NCI-H1930 (cell line): ENCODE results near the gene RAB40A.
"Not testable (repeated sequence)": the region's sequence is repeated elsewhere in the genome, so short reads cannot be mapped to it uniquely, and the experiment has no call there.

ENCODE experiments used
- DNase-seq, 2 experiments: peaks; one replicate each; lab custom pipeline; 2025; lab: John Stamatoyannopoulos, UW

Gene RAB40A

GRCh38 chrX:103523605-103524004 is 4.3 kb upstream of the RAB40A start:
- DNase-seq: no peak

- no peak for DNase-seq
Measured at GRCh38 chrX:103520386-103520785, 1.1 kb upstream of the RAB40A start.

DNA sequence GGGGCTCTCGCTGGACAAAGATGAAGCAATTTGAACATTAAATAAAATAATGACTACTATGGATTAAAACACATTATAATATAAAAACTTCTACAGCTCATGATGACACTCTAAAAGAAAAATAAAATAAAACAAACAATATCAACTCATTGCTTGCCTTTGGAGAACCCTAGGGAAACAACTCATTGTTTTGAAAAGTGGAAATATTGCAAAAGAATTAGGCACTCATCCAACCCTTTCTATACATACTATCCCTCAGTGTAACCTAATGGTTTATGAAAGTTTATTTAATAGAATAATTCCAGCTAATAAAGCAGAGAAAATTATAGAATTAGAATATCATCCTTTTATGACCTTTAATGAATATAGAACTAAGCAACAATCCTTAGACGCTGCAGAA is 718 bp downstream of the RAB40A start:
- DNase-seq: no peak

DNA sequence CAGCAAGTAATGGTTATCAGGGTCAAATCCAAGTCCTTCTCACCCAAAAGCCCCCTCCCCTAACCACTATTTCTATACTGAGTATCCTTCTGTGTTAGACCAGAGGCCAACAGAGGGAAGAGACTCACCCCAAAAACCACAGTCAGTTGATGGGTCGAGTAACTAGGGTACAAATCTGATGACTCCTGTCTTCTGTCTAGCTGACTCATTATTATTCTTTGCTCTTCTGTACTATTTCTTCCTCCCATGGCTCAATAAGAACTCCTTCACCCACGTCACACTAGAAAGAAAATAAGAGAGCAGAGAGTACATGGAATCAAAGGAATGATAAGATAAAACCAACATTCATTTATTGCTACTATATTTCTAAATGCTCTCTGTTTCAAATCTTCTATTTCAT is 2.0 kb downstream of the RAB40A start:
- DNase-seq: no peak

DNA sequence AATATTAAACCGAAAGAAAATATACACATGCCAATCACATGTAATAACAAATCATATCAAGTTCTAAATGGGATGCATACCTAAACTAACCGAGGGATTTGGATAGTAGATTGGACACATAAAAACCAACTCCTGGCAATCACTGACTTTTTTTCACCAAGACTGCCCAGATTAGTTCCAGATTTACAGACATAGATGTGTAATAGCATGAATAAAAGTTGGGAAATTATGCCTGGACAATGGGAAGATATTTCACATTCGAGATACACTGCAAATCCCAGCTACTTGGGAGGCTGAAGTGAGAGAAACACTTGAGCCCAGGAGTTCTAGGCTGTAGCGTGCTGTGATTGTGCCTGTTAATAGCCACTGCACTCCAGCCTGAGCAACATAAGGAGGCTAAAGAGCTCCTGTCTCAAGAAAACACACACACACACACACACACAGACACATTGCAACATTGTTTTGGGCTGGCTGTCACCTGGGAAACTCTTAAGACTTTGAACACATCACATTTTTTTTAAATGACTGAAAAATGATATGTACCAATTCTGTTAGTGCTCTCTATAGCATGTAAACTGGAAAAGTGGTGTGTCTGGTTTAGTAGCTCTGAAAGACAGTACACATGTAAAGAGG is 5.7 kb downstream of the RAB40A start:
- no peak for DNase-seq

- no peak for DNase-seq
Measured at GRCh38 chrX:103513067-103513466, 6.2 kb downstream of the RAB40A start.

- DNase-seq: no peak
Measured at GRCh38 chrX:103510031-103510430, 9.3 kb downstream of the RAB40A start.

DNA sequence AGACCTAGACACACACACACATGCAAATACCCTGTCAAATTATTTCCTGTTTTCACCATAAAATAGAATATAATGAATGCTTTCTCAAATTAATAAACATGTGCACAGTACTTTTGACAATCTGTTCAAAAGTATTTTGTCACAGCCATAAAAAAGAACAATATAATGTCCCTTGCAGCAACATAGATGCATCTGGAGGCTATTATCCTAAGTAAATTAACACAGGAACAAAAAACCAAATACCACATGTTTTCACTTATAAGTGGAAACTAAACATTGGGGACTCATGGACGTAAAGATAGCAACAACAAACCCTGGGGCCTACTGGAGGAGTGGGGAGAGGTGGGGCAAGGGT is 15.5 kb downstream of the RAB40A start:
- no peak for DNase-seq

DNA sequence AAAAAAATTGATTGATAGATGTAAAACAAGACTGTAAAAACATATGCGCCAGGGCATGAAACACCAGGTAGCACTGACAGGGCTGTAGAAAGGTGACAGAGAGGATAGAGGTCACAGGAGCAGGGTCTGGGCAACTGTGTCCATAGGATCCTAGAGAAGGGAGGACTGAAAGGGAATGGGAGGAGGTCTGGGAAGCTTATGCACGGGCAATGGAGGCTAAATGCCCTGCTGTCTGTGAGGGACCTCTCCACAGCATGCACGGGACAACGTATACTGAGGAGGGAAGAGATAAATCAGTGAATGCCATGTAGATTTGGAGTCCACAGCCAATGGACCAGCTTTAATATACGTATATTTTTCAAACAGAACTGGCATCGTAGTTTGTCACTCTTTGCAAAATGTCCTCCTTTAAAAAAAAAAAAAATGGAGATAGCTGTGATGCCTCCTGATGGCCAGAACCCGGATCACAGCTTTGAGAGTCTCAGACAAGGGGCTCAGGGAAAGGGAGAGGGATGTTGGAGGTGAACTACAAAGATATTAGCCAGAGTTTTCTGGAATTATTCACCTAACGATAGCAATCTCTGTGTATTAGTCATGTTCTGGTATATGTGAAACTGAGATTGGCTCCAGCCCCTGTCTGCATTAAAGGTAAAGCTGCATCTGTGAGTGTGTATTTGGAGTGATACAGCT is 16.0 kb downstream of the RAB40A start:
- DNase-seq: no peak

- no peak for DNase-seq
Measured at GRCh38 chrX:103498786-103499185, 20.5 kb downstream of the RAB40A start.

- DNase-seq: no peak
Measured at GRCh38 chrX:103495786-103496185, 23.5 kb downstream of the RAB40A start.

- not testable (repeated sequence) for DNase-seq
Measured at GRCh38 chrX:103493578-103493977, 25.7 kb downstream of the RAB40A start.

DNA sequence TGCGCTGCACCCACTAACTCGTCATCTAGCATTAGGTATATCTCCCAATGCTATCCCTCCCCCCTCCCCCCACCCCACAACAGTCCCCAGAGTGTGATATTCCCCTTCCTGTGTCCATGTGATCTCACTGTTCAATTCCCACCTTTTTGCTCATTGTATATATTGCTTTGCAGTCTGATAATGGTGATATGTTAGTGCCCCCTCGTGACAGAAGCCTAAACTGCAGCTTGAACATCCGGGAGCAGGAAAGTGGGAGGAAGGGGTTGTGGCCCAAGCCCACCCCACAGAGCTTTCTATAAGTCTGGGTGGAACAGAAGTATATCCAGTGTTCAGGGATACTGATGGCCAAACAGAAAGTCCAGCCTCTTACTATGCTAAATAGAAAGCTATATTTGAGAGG is 29.6 kb downstream of the RAB40A start:
- DNase-seq: not testable (repeated sequence)

DNA sequence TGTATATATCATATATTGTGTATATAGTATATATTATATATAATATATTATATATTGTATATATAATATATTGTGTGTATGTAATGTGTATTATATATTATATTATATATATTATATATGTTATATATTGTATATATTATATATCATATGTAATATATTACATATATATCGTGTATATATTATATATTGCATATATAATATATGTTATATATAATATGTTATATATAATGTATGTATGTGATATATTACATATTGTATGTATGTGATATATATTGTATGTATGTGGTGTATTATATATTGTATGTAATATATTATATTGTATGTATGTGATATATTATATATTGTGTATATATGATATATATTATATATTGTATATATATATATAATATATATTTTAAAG is 30.5 kb downstream of the RAB40A start:
- DNase-seq: no peak

DNA sequence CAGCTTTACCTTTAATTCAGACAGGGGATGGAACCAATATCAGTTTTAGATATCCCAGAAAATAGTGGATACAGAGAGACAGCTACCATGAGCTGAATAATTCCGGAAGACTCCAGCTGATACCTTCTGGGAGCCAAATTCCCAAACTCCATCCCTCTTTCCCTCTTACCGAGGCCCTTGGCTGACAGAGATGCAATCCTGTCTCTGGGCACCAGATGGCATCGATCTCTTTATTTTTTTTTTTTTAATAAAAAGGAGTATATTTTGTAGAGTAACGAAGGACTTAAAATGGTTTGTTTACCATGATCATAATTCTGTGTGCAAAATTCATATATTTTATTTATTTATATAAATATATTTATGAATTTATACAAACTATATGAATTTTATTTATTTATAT is 31.0 kb downstream of the RAB40A start:
- no peak for DNase-seq

DNA sequence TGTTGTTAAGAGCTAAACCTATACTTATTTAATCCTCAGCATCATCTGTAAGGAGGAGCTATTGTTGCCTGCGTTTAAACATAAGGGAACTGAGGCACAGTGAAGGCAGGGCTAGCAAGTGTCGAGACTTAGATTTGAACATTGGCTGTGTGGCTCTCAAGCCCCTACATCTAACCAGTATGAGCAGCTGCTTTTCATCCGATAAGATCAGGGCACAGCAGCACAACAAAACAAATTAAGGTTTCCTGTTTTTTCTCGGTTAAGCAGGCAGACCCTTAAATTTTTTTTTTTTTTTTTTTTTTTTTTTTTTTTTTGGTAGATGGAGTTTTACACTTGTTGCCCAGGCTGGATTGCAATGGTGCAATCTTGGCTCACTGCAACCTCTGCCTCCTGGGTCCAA is 35.6 kb downstream of the RAB40A start:
- no peak for DNase-seq

- no peak for DNase-seq
Measured at GRCh38 chrX:103480526-103480925, 38.8 kb downstream of the RAB40A start.

GRCh38 chrX:103477496-103477895 is 41.8 kb downstream of the RAB40A start:
- DNase-seq: no peak

GRCh38 chrX:103475381-103475780 is 43.9 kb downstream of the RAB40A start:
- no peak for DNase-seq

DNA sequence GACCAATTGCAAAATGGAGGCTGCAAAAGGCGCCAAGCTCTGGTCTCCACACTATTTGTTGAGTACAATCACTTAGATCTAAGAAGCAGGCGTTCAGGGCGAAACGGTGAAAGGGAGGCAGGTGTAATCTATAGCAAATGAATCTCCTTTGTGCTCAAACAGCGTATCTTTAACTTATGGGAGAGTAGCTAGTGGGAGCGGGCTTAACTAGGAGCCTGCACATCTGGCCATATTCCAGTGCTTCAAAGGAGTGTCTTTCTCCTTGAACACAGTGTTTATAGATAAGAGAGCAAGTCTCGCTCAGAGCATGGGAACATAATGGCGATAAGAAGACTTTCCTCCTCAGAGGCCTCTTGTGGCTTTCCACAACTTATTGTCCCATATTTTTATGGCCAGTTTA is 49.3 kb downstream of the RAB40A start:
- not testable (repeated sequence) for DNase-seq

GRCh38 chrX:103467887-103468286 is 51.4 kb downstream of the RAB40A start:
- DNase-seq: no peak

GRCh38 chrX:103467156-103467555 is 52.1 kb downstream of the RAB40A start:
- DNase-seq: no peak

DNA sequence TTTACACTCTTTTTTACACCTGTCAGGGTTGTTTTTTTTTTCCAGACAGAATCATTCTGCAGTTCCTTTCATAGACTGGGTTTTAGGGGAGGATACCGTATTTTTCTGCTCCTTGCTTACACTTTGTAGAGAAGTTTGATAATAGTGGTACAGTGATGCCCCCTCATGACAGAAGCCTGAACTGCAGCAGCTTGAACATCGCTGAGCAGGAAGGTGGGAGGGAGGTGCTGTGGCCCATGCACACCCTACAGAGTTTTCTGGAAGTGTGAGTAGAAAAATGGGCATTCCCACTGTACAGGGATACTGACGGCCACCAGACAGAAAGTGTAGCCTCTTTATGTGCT is 54.5 kb downstream of the RAB40A start:
- DNase-seq: peak; percentile 1 to 51

DNA sequence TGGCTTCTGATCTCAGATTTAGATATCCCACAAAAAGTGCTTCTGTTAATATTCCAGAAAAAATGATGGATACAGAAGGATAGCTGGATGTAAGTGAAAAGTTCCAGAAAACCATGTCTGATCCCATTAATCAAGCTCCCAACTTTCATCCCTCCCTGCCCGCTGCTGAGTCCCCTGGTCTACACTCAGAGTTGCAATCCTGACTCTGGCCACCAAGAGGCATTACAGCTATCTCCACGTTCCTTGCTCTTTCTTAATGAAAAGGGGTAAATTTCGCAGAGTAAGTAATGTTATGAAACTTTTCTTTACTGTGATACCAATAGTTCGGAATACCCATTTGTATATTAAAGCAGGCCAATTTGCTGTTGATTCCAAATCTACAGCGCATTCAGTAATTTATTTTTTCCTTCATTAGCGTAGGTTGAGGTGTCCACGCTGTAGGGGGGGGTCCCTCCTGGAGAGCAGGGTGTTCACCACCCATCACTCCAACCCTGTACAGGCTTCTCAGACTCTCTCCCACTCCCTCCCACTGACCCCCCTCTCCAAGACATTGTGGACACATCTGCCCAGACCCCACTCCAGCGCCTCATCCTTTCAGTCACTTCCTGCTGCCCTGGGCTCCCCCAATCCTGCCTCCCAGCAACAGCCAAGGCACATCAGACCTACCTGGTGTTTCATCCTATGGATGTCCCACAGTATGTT is 55.1 kb downstream of the RAB40A start:
- DNase-seq: no peak
